ENCODE measurements around the gene MYH14. TPM values are rescaled to one million over a fixed set of nuclear protein-coding genes. Genes with fewer than 3 reads are reported as not detected.
A peak's percentile ranks its signal among the peaks of the same experiment; 100 is the strongest.

Gene MYH14
- total RNA-seq, 1 experiment from 2014 or later = not detected

GRCh38 chr19:50300051-50300450 lies 96.6 kb downstream of the MYH14 start:
- H3K9me3 Mint-ChIP-seq (ENCODE audit: unreplicated experiment) = no peaks in the 10 kb centered on the region

GRCh38 chr19:50300814-50301606 lies 97.6 kb downstream of the MYH14 start:
- intact Hi-C loops (cut with micrococcal nuclease) = loop anchor here (2.0 kb wide), 1 partner anchor 76 kb away; the partner anchor contains the start of gene NR1H2
- peak; percentile 78 for DNase-seq (ENCODE audit: unreplicated experiment)
- Mint-ChIP-seq H3K4me3 (ENCODE audit: unreplicated experiment) (no peak overlapping the region), H3K36me3 (ENCODE audit: insufficient read depth, unreplicated experiment) (no peaks in the 10 kb centered on the region), H3K27ac (ENCODE audit: low read depth, unreplicated experiment) (no peak overlapping the region), H3K27me3 (ENCODE audit: insufficient read depth, unreplicated experiment) (no peaks in the 10 kb centered on the region), H3K4me1 (ENCODE audit: insufficient read depth, unreplicated experiment) (no peaks in the 10 kb centered on the region), H3K9me3 (ENCODE audit: unreplicated experiment) (no peaks in the 10 kb centered on the region)
- no TSS peak for BruUV-seq (replicated peaks)
- ChIA-PET CTCF (interaction anchor here (0.6 to 1.2 kb wide), 2 partner anchors 186 to 368 kb away, joined by 3 read pairs; no protein-coding TSS in a partner anchor), POLR2A (interaction anchor here (0.5 to 0.8 kb wide), 2 partner anchors 52 to 283 kb away, joined by 3 read pairs; no protein-coding TSS in a partner anchor)
- TF ChIP-seq CTCF (IDR thresholded peaks at IDR 0.05; ENCODE audit: unreplicated experiment) = no peak

More at GRCh38 chr19:50300051-50300450, 96.6 kb downstream of the MYH14 start:
- POLR2A ChIA-PET = interaction anchor here (0.5 kb wide), 1 partner anchor 284 kb away, joined by 3 read pairs; no protein-coding TSS in a partner anchor
- DNase-seq (ENCODE audit: unreplicated experiment) = no peak
- no TSS peak for BruUV-seq (replicated peaks)
- CTCF ChIA-PET = no interaction called here
- Mint-ChIP-seq H3K4me3 (ENCODE audit: unreplicated experiment) (no peak overlapping the region), H3K27ac (ENCODE audit: low read depth, unreplicated experiment) (no peak overlapping the region), H3K36me3 (ENCODE audit: insufficient read depth, unreplicated experiment) (peaks cover 5% of the 10 kb centered on the region), H3K4me1 (ENCODE audit: insufficient read depth, unreplicated experiment) (no peaks in the 10 kb centered on the region), H3K27me3 (ENCODE audit: insufficient read depth, unreplicated experiment) (no peaks in the 10 kb centered on the region)
- intact Hi-C loops (cut with micrococcal nuclease) = loop anchor here (2.0 kb wide), 1 partner anchor 77 kb away; the partner anchor contains the start of gene NR1H2
- TF ChIP-seq CTCF (IDR thresholded peaks at IDR 0.05; ENCODE audit: unreplicated experiment) = no peak

GRCh38 chr19:50301607-50301971 lies 98.2 kb downstream of the MYH14 start:
- CTCF ChIA-PET = interaction anchor here (1.2 kb wide), 1 partner anchor 368 kb away, joined by 3 read pairs; no protein-coding TSS in a partner anchor
- no peak overlapping the region for H3K27ac Mint-ChIP-seq (ENCODE audit: low read depth, unreplicated experiment)

More at GRCh38 chr19:50301607-50301971, 98.2 kb downstream of the MYH14 start:
- no peak overlapping the region for H3K4me3 Mint-ChIP-seq (ENCODE audit: unreplicated experiment)
- BruUV-seq (replicated peaks) = no TSS peak
- POLR2A ChIA-PET = interaction anchor here (0.8 kb wide), 1 partner anchor 51 kb away, joined by 3 read pairs; no protein-coding TSS in a partner anchor
- no peaks in the 10 kb centered on the region for H3K36me3 Mint-ChIP-seq (ENCODE audit: insufficient read depth, unreplicated experiment)
- H3K4me1 Mint-ChIP-seq (ENCODE audit: insufficient read depth, unreplicated experiment) = no peaks in the 10 kb centered on the region
- no peaks in the 10 kb centered on the region for H3K9me3 Mint-ChIP-seq (ENCODE audit: unreplicated experiment)
- H3K27me3 Mint-ChIP-seq (ENCODE audit: insufficient read depth, unreplicated experiment) = no peaks in the 10 kb centered on the region
- DNase-seq (ENCODE audit: unreplicated experiment) = no peak
- no peak for TF ChIP-seq CTCF (IDR thresholded peaks at IDR 0.05; ENCODE audit: unreplicated experiment)
- intact Hi-C loops (cut with micrococcal nuclease) = loop anchor here (2.0 kb wide), 1 partner anchor 75 kb away; the partner anchor contains the start of gene NR1H2
